HG02938 (cell line): Measurements from ENCODE around the gene SACM1L.
"Not testable (repeated sequence)": the region's sequence is repeated elsewhere in the genome, so short reads cannot be mapped to it uniquely, and the experiment has no call there.

Source experiments
- ATAC-seq: cut with Tn5 transposase; IDR thresholded peaks from one replicate; pipeline ENCODE4 v1.9.1; 2021; ENCODE audit warnings: mild to moderate bottlenecking, moderate library complexity; ENCODE audit not compliant: unreplicated experiment

Gene SACM1L

DNA sequence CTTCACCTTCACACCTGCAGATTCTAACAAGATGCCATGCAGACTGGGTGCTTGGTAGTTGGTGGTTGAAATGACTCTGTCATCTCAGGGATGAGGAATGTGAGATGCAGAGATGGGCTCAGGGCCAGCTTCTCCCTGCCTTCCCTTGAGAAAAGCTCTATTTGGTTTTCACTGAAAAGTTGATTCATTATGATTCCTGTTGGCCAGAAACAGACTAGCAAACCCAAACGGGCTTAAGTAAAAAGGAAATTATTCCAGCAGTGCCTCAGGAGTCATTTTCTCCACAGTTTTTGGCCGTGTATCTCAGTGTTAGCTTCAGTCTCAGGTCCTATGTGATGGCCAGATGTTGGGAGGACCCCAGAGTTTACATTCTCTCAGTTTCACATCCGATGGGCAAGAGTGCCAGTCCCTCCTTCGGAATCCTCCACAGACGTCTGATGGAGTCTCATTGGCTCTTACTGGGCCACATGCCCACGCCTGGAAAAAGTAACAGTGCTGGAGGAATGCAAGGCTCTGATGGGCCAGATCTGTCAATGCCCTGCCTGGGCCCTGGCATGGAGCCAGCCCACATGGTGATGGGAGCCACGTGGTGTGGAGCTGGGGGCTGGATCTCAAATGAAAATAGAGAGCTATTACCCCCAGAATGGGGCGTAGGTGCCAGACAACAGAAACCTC lies 22.3 kb upstream of the SACM1L start:
- ATAC-seq: no peak

- ATAC-seq: no peak
Measured at GRCh38 chr3:45667569-45667934, 21.6 kb upstream of the SACM1L start.

DNA sequence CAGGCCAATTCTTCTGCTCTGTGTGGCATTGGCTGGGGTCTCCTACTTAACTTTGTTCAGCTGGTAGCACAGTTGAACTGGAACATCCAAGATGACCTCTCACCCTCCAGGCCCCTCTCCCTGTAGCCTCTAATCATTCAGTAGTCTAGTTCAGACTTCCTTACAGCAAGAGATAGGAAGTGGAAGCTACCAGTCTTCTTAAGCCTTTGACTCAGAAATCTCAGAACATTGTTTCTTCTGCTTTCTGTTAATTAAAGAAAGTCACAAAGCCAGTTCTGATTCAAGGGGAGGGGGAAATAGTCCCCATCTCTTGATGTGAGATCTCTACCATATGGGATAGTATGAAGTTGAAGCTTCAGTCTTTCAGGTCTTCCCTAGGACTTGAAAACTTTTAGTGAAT lies 18.8 kb upstream of the SACM1L start:
- ATAC-seq: no peak

DNA sequence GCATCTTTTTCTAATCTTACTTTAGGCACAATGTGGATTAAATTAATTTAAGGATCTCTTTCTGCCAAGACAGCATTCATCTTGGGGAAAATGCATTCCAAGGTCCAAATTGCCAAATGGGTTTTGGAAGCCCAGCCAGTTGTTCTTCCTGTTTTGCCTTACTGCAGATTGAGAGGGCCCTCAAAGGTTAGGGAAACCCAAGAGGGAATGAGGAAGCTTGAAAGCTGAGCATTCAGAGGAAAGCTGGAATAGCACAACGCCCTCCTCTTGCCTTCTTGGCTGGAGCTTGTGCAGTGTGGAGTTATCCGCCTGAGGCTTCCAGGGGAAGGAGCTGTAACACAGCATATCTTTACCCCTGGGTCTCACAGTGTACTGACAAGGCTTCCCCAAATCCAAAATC lies 18.2 kb upstream of the SACM1L start:
- ATAC-seq: no peak

DNA sequence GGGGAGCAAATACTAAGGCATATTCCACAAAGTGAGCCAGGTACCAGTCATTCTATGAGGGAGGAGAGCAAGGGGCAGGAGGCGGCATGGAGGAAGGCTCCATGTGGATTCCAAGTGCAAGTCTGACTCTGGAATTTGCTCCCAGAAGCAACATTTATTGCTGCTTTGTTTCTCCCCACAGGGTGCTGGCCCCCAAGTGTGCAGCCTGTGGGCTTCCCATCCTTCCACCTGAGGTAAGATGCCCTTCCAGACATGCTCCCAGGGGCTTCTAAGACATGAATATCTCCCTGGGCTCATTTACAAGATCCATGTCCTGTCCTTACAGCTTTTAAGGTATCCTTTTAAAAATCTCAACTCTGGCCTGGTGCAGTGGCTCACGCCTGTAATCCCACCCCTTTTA lies 15.9 kb upstream of the SACM1L start:
- ATAC-seq: no peak

DNA sequence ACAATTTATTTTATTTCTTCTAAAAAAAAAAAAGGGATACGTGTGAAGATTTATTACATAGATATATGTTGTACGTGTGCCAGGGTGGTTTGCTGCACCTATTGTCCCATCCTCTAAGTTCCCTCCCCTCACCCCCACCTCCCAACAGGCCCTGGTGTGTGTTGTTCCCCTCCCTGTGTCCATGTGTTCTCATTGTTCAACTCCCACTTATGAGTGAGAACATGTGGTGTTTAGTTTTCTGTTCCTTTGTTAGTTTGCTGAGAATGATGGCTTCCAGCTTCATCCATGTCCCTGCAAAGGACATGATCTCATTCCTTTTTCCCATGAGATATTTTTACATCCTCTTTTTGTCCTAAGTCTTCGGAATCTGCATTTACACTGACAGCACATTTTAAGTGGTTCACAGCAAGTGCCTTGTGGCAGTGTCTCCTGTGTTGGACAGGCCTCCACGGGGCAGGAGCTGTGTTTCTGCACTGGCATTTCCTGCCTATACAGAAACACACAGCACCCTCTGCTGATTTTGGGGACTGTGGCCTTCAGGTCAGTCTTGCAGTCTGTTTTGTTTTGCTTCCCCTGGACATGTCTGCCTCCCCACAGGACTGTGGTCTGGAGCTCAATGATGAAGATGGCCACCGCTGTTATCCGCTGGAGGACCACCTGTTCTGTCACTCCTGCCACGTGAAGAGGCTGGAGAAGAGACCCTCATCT lies 12.7 kb upstream of the SACM1L start:
- no peak for ATAC-seq

- no peak for ATAC-seq
Measured at GRCh38 chr3:45677033-45677446, 12.2 kb upstream of the SACM1L start.

- ATAC-seq: no peak
Measured at GRCh38 chr3:45677841-45678240, 11.4 kb upstream of the SACM1L start.

- ATAC-seq: no peak
Measured at GRCh38 chr3:45679805-45680204, 9.4 kb upstream of the SACM1L start.

DNA sequence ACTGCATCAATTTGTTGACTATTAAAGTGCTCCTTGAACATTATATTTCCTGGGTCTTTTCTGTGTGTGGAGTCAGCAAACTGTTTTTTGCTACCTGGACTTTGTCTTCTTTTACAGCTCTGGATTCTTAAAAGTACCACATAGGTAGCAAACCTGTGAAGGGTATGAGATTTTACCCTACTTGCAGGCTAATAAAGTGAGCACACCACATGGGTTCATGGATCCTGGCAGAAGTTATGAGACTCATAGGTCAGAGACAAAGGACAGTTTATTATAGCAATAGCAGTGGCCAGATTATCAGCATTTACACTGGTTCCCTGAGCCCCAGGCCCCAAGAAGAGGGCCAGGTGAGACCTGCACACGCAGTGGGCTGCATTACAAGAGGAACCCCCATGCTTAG lies 8.0 kb upstream of the SACM1L start:
- no peak for ATAC-seq

DNA sequence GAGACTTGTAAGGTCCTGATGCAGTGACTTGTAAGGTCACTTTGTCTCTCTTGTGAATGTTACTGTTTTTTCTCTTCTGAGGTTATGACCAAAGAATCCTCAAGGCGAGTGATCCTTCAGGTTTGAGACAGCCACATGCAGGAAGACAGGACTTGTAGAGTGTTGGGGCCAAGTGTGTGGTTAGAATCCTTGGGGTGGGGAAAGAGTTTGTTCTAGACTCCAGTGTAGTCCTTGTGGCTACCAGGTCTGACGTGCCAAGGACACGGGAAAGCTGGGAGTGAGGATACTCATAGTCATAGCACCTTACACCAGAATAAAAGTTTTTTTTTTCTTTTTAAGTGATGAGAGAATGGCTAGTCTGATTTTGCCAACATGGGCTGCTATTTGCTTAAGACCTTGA lies 7.3 kb upstream of the SACM1L start:
- no peak for ATAC-seq

GRCh38 chr3:45682311-45682710 lies 6.9 kb upstream of the SACM1L start:
- ATAC-seq: no peak

GRCh38 chr3:45682786-45683185 lies 6.4 kb upstream of the SACM1L start:
- no peak for ATAC-seq

DNA sequence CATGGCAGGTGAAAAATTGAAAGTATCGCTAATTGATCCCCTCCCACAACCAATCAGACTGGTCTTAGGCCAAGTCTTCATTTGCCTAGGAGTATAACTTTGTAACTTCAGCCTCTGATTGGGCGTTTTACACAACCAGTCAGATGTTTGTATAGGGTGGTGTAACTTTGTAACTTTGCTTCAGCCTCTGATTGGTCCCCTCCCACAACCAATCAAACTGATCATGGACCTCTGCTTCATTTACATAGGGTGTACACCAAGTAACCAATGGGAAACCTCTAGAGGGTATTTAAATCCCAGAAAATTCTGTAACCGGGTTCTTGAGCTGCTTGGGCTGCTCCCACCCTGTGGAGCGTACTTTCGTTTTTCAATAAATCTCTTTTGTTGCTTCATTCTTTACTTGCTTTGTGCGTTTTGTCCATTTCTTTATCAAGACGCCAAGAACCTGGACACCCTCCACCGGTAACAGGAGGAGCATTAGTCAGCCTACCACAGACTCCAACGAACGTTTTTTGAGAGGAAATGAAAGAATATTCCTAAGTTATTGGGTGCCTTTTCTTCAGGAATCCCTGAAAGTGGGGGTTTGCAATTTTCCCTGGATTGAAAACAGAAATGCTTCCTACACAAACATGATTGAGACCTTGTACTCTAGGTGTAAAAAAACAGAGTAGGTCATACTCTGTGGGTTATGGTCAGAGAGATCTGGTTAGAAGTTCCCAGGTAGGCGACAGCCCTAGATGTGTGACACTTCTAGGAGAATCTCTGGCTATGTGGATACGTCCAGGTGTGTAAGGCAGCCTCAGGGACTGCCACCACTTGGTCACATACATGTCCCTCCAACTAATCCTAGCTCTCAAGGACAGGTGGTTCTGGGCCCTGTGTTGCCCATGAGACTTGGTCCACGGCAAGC lies 5.5 kb upstream of the SACM1L start:
- no peak for ATAC-seq

- no peak for ATAC-seq
Measured at GRCh38 chr3:45684327-45684892, 4.8 kb upstream of the SACM1L start.

- ATAC-seq: not testable (repeated sequence)
Measured at GRCh38 chr3:45685722-45686121, 3.5 kb upstream of the SACM1L start.

GRCh38 chr3:45686850-45687249 lies 2.3 kb upstream of the SACM1L start:
- ATAC-seq: no peak

GRCh38 chr3:45687828-45688193 lies 1.4 kb upstream of the SACM1L start:
- no peak for ATAC-seq

DNA sequence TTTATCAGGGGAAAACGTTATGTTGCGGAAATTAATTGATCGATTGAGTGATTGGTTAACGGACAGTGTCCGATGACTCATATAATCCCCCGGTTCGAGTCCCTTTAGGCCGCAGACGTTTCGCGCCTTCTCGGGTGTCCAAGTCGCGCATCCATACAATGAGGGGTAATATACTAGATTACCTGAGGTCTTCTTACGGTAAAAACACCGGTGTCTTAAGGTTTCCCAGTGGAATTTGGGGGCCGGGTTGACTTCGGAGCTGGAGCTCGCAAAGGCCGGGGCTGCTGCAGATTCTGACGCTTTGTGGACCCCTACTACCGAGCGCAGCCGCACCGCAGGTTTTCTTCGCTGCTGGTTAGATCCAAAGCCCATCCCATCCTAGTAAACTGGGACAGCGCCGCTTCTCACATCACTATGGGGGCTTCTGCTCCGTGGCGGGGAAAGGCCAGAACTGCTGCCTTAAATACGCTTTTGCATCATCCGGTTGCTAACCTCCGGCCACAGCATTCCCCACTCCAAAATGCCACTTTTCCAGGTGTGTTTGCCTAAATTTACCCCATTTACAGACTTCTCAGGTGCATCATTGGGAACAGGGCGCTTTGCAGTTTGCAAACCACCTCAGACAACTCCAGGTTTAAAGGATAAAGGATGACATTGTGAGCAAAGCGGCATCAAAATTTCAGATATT lies 858 bp upstream of the SACM1L start:
- no peak for ATAC-seq

DNA sequence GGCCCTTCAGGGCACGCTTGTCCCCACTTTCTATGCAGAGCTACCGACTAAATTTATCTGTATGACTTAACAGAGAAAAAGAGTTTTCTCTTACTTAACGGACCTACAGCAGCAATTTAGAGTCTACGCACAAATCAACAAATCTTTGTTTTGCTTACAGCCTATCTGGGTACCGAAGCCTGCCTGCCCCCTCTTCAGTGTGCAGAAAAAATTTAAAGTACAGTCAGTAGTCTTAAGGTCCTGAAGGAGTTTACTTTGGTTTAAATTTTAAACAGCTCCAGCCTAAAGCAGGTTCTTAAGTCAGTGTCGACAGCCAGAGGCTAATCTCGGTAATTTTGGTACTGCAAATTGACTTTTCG lies 570 bp downstream of the SACM1L start:
- no peak for ATAC-seq
